GM21619 (cell line): ENCODE measurements around the gene MZT1.

Experiments used
- ATAC-seq: cut with Tn5 transposase; IDR thresholded peaks from one replicate; pipeline ENCODE4 v1.9.1; 2021; ENCODE audit not compliant: unreplicated experiment

The MZT1 gene

GRCh38 chr13:72686766-72687165 lies 40.7 kb downstream of the MZT1 start:
- no peak for ATAC-seq

GRCh38 chr13:72680353-72680752 lies 47.1 kb downstream of the MZT1 start:
- ATAC-seq, result no peak

GRCh38 chr13:72678312-72678711 lies 49.1 kb downstream of the MZT1 start:
- ATAC-seq, result no peak

- no peak for ATAC-seq
Measured at GRCh38 chr13:72677431-72677830, 50.0 kb downstream of the MZT1 start.

- no peak for ATAC-seq
Measured at GRCh38 chr13:72666391-72666790, 61.0 kb downstream of the MZT1 start.

GRCh38 chr13:72662548-72662947 lies 64.9 kb downstream of the MZT1 start:
- no peak for ATAC-seq
